ENCODE measurements around the gene C1orf21.

C1orf21 gene

GRCh38 chr1:184660462-184661191, 273.8 kb downstream of the C1orf21 start:
- no peak for DNase-seq (ENCODE audit: low spot score)

- DNase-seq (ENCODE audit: low spot score): no peak
Observed at GRCh38 chr1:184661801-184662200, 275.0 kb downstream of the C1orf21 start.

GRCh38 chr1:184664042-184664660, 277.3 kb downstream of the C1orf21 start:
- DNase-seq (ENCODE audit: low spot score): peak; percentile 86

- no peak for DNase-seq (ENCODE audit: low spot score)
Observed at GRCh38 chr1:184664661-184665060, 277.8 kb downstream of the C1orf21 start.

GRCh38 chr1:184665360-184665759, 278.5 kb downstream of the C1orf21 start:
- no peak for DNase-seq (ENCODE audit: low spot score)

- no peak for DNase-seq (ENCODE audit: low spot score)
Observed at GRCh38 chr1:184669391-184669790, 282.6 kb downstream of the C1orf21 start.

- no peak for DNase-seq (ENCODE audit: low spot score)
Observed at GRCh38 chr1:184672013-184672726, 285.3 kb downstream of the C1orf21 start.

GRCh38 chr1:184673305-184673704, 286.5 kb downstream of the C1orf21 start:
- no peak for DNase-seq (ENCODE audit: low spot score)

- DNase-seq (ENCODE audit: low spot score): no peak
Observed at GRCh38 chr1:184677344-184677743, 290.5 kb downstream of the C1orf21 start.

Measured in Ammon's horn (tissue), 1 donor.